HEK293T (cell line): Measurements from ENCODE around the gene HPSE2.

Source experiments
- CTCF ChIA-PET: fragments of 350-600 bp; formaldehyde crosslinking; extraction: SDS; loops from one replicate; lab custom pipeline; 2021; ENCODE audit warnings: antibody characterized with exemption, inconsistent platforms; lab: Yijun Ruan, JAX
- POLR2A ChIA-PET: fragments of 350-600 bp; formaldehyde crosslinking; extraction: SDS; loops from one replicate; lab custom pipeline; 2020; ENCODE audit warnings: antibody characterized with exemption, inconsistent platforms; lab: Yijun Ruan, JAX
- DNase-seq: peaks from one replicate; pipeline ENCODE4 v3.0.0; 2012; ENCODE audit warnings: mixed read lengths; ENCODE audit errors: extremely low spot score
- ARNT ChIP-seq: fragments of 450-650 bp; IDR thresholded peaks from 2 replicates; pipeline ENCODE4 v1.6.1; 2017; ENCODE audit warnings: mild to moderate bottlenecking
- BHLHE40 ChIP-seq: fragments of 450-650 bp; IDR thresholded peaks from 2 replicates; pipeline ENCODE4 v1.6.1; 2016; ENCODE audit warnings: mild to moderate bottlenecking, moderate library complexity, borderline replicate concordance
- CTBP1 ChIP-seq: fragments of 450-650 bp; IDR thresholded peaks from 2 replicates; pipeline ENCODE4 v1.6.1; 2016; ENCODE audit warnings: borderline replicate concordance
- ELF4 ChIP-seq: fragments of 450-650 bp; IDR thresholded peaks from 2 replicates; pipeline ENCODE4 v1.6.1; 2017; ENCODE audit warnings: antibody characterized with exemption
- FOXA1 ChIP-seq: fragments of 450-650 bp; IDR thresholded peaks from 2 replicates; pipeline ENCODE4 v1.6.1; 2016; ENCODE audit warnings: mild to moderate bottlenecking
- FOXK2 ChIP-seq: fragments of 450-650 bp; IDR thresholded peaks from 2 replicates; pipeline ENCODE4 v1.6.1; 2016; ENCODE audit warnings: mild to moderate bottlenecking
- FOXM1 ChIP-seq: fragments of 450-650 bp; IDR thresholded peaks from 2 replicates; pipeline ENCODE4 v1.6.1; 2017; ENCODE audit warnings: mild to moderate bottlenecking, borderline replicate concordance
- HDGF ChIP-seq: fragments of 450-650 bp; IDR thresholded peaks from 2 replicates; pipeline ENCODE4 v1.6.1; 2017; ENCODE audit warnings: antibody characterized with exemption, borderline replicate concordance
- L3MBTL2 ChIP-seq: fragments of 450-650 bp; conservative IDR thresholded peaks from 2 replicates; pipeline ENCODE4 v1.6.1; 2016; ENCODE audit warnings: mild to moderate bottlenecking
- LEF1 ChIP-seq: fragments of 450-650 bp; IDR thresholded peaks from 2 replicates; pipeline ENCODE4 v1.6.1; 2017; ENCODE audit warnings: mild to moderate bottlenecking, borderline replicate concordance
- NFRKB ChIP-seq: fragments of 450-650 bp; IDR thresholded peaks from 2 replicates; pipeline ENCODE4 v1.6.1; 2016; ENCODE audit warnings: mild to moderate bottlenecking, moderate library complexity
- SP1 ChIP-seq: fragments of 450-650 bp; IDR thresholded peaks from 2 replicates; pipeline ENCODE4 v1.6.1; 2017
- SUZ12 ChIP-seq: fragments of 450-650 bp; IDR thresholded peaks from 2 replicates; pipeline ENCODE4 v1.6.1; 2016; ENCODE audit warnings: mild to moderate bottlenecking
- TARDBP ChIP-seq: fragments of 450-650 bp; IDR thresholded peaks from 2 replicates; pipeline ENCODE4 v1.6.1; 2016
- ZNF384 ChIP-seq: fragments of 450-650 bp; IDR thresholded peaks from 2 replicates; pipeline ENCODE4 v1.6.1; 2016
- TF ChIP-seq, protein P1 (sequence below): fragments of 450-650 bp; IDR thresholded peaks from 2 replicates; pipeline ENCODE4 v1.6.1; 2016

The HPSE2 gene

GRCh38 chr10:98418665-98419468 lies 816.8 kb downstream of the HPSE2 start:
- TF ChIP-seq ARNT (no peak), SUZ12 (no peak), SP1 (no peak), FOXA1 (no peak), ZNF384 (no peak), NFRKB (no peak), L3MBTL2 (no peak), FOXK2 (no peak), FOXM1 (no peak), HDGF (no peak), ELF4 (no peak), BHLHE40 (no peak), CTBP1 (no peak), LEF1 (no peak), TARDBP (no peak)
- TF ChIP-seq, protein P1, sequence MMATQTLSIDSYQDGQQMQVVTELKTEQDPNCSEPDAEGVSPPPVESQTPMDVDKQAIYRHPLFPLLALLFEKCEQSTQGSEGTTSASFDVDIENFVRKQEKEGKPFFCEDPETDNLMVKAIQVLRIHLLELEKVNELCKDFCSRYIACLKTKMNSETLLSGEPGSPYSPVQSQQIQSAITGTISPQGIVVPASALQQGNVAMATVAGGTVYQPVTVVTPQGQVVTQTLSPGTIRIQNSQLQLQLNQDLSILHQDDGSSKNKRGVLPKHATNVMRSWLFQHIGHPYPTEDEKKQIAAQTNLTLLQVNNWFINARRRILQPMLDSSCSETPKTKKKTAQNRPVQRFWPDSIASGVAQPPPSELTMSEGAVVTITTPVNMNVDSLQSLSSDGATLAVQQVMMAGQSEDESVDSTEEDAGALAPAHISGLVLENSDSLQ: no peak
- CTCF ChIA-PET: no interaction called here
- no peak for DNase-seq
- POLR2A ChIA-PET: no interaction called here

- ChIA-PET CTCF (no interaction called here), POLR2A (no interaction called here)
- TF ChIP-seq ARNT (no peak), SP1 (no peak), SUZ12 (no peak), CTBP1 (no peak), FOXM1 (no peak), HDGF (no peak), ZNF384 (no peak), TARDBP (no peak), LEF1 (no peak), BHLHE40 (no peak), FOXA1 (no peak), ELF4 (no peak), NFRKB (no peak), FOXK2 (no peak), L3MBTL2 (no peak)
- TF ChIP-seq, protein P1: no peak
- no peak for DNase-seq
Measured at GRCh38 chr10:98417973-98418664, 817.5 kb downstream of the HPSE2 start.

DNA sequence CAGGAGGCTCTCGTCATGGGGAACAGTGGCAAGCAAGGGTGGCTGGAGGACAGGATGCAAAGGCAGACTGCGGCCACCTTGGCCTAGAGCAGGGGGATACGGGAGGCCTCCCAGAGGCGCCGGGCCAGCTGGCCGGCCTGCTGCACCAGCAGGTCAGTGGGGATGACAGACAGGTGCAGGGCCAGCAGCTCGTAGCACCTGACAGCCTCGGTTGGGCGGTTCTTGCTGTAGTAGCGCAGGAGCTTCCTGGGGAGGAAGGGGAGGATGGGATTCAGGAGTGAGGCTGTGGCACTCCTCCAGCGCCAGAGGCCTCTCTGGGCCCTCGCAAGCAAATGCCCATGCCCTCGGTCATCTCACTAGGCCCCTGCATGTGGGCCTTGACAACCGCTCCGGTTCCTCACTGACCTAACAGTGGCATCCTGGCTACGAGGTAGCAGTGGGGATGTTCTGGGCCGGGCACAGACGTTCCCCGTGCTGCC lies 818.1 kb downstream of the HPSE2 start:
- ChIA-PET CTCF (no interaction called here), POLR2A (no interaction called here)
- DNase-seq: no peak
- TF ChIP-seq NFRKB (no peak), ZNF384 (no peak), BHLHE40 (no peak), SP1 (no peak), LEF1 (no peak), L3MBTL2 (no peak), CTBP1 (no peak), TARDBP (no peak), FOXA1 (no peak), FOXK2 (no peak), HDGF (no peak), FOXM1 (no peak), ARNT (no peak)
- TF ChIP-seq, protein P1: no peak

- ChIA-PET POLR2A (no interaction called here), CTCF (no interaction called here)
- DNase-seq: no peak
- TF ChIP-seq CTBP1 (no peak), FOXA1 (no peak), ELF4 (no peak), SUZ12 (no peak), ZNF384 (no peak), FOXM1 (no peak), L3MBTL2 (no peak), NFRKB (no peak), HDGF (no peak), ARNT (no peak), LEF1 (no peak), BHLHE40 (no peak), FOXK2 (no peak), SP1 (no peak), TARDBP (no peak)
- TF ChIP-seq, protein P1: no peak
Measured at GRCh38 chr10:98416606-98417388, 818.9 kb downstream of the HPSE2 start.
